Tibial artery (tissue), 4 donors: Measurements from ENCODE around the gene NR2F1-AS1.
"Not testable (repeated sequence)": the region's sequence is repeated elsewhere in the genome, so short reads cannot be mapped to it uniquely, and the experiment has no call there.

Experiments used
- DNase-seq, 2 donors: peaks; one replicate each; pipeline ENCODE4 v3.0.0-alpha.2; 2019
- H3K27ac ChIP-seq, 2 donors: fragments of 200-600 bp; sonication (generic) in 1 of 2; 1 replicate in 1 of 2; 2 replicates in 1 of 2; pipeline ENCODE4 v1.5.1; 2018 to 2019; ENCODE audit warnings: mild to moderate bottlenecking in 1 of 2
- H3K27me3 ChIP-seq, 2 donors: fragments of 200-600 bp; sonication (generic) in 1 of 2; one replicate each; pipeline versions ENCODE4 v1.5.1 to v1.6.0; 2016 to 2019
- H3K36me3 ChIP-seq, 3 donors: fragments of 200-600 bp; sonication (generic) in 2 of 3; one replicate each; pipeline ENCODE4 v1.5.1; 2016 to 2019; ENCODE audit warnings: mild to moderate bottlenecking in 2 of 3
- H3K4me1 ChIP-seq, 4 donors: fragments of 200-600 bp; sonication (generic) in 2 of 4; 1 replicate in 3 of 4; 2 replicates in 1 of 4; pipeline ENCODE4 v1.5.1; 2016 to 2019
- H3K4me3 ChIP-seq, 2 donors: fragments of 200-600 bp; sonication (generic) in 1 of 2; 1 replicate in 1 of 2; 2 replicates in 1 of 2; pipeline ENCODE4 v1.5.1; 2018 to 2019; ENCODE audit warnings: mild to moderate bottlenecking in 2 of 2
- H3K9me3 ChIP-seq, 3 donors: fragments of 200-600 bp; sonication (generic) in 1 of 3; one replicate each; pipeline ENCODE4 v1.5.1; 2016 to 2019
- CTCF ChIP-seq, 2 experiments: fragments of 200-600 bp in 1 of 2; fragments of 450-650 bp in 1 of 2; IDR thresholded peaks; one replicate each; pipeline ENCODE4 v1.5.1; 2017 to 2019; ENCODE audit warnings: antibody characterized with exemption in 2 of 2, mild to moderate bottlenecking in 1 of 2, moderate library complexity in 1 of 2
- intact Hi-C: fragments of 100-400 bp; cut with DNase I; formaldehyde crosslinking; loops from one replicate; pipeline ENCODE4 v1.15.0; 2023; ENCODE audit warnings: low total_unique reads

The NR2F1-AS1 gene

GRCh38 chr5:93395010-93395409, 186.0 kb downstream of the NR2F1-AS1 start:
- no peak for DNase-seq

GRCh38 chr5:93394301-93394700, 186.7 kb downstream of the NR2F1-AS1 start:
- Histone ChIP-seq H3K27me3 (no peaks in the 10 kb centered on the region), H3K27ac (no peak overlapping the region), H3K4me1 (no peaks in the 10 kb centered on the region), H3K9me3 (no peaks in the 10 kb centered on the region), H3K4me3 (no peak overlapping the region), H3K36me3 (no peaks in the 10 kb centered on the region)
- no peak for TF ChIP-seq CTCF (IDR thresholded peaks at IDR 0.05)
- no peak for DNase-seq
- intact Hi-C loops = no loop called here

More at GRCh38 chr5:93395010-93395409, 186.0 kb downstream of the NR2F1-AS1 start:
- intact Hi-C loops = no loop called here
- Histone ChIP-seq H3K9me3 (no peaks in the 10 kb centered on the region), H3K27ac (no peak overlapping the region), H3K27me3 (no peaks in the 10 kb centered on the region), H3K4me3 (no peak overlapping the region), H3K4me1 (no peaks in the 10 kb centered on the region), H3K36me3 (no peaks in the 10 kb centered on the region)
- TF ChIP-seq CTCF (IDR thresholded peaks at IDR 0.05) = no peak

- intact Hi-C loops, H3K27me3 ChIP-seq, H3K27ac ChIP-seq, H3K9me3 ChIP-seq, DNase-seq, H3K4me1 ChIP-seq, H3K4me3 ChIP-seq, H3K36me3 ChIP-seq: not testable (repeated sequence)
These were observed 189.8 kb downstream of the NR2F1-AS1 start for GRCh38 chr5:93391169-93391568.

- no peaks in the 10 kb centered on the region for H3K9me3 ChIP-seq
- no peaks in the 10 kb centered on the region for H3K27me3 ChIP-seq
- H3K36me3 ChIP-seq = no peaks in the 10 kb centered on the region
- H3K4me3 ChIP-seq = no peak overlapping the region
- DNase-seq = no peak
- H3K27ac ChIP-seq = no peak overlapping the region
- TF ChIP-seq CTCF (IDR thresholded peaks at IDR 0.05) = no peak
- H3K4me1 ChIP-seq = no peaks in the 10 kb centered on the region
- intact Hi-C loops = no loop called here
These were observed 195.4 kb downstream of the NR2F1-AS1 start for GRCh38 chr5:93385655-93386054.

- intact Hi-C loops = no loop called here
- no peaks in the 10 kb centered on the region for H3K4me1 ChIP-seq
- no peak for DNase-seq
- TF ChIP-seq CTCF (IDR thresholded peaks at IDR 0.05) = no peak
- no peak overlapping the region for H3K4me3 ChIP-seq
- no peaks in the 10 kb centered on the region for H3K36me3 ChIP-seq
- no peaks in the 10 kb centered on the region for H3K9me3 ChIP-seq
- no peaks in the 10 kb centered on the region for H3K27me3 ChIP-seq
- no peak overlapping the region for H3K27ac ChIP-seq
These were observed 196.0 kb downstream of the NR2F1-AS1 start for GRCh38 chr5:93384995-93385394.

- intact Hi-C loops = no loop called here
- no peak for DNase-seq
- Histone ChIP-seq H3K27me3 (no peaks in the 10 kb centered on the region), H3K4me1 (no peaks in the 10 kb centered on the region), H3K4me3 (no peak overlapping the region), H3K36me3 (no peaks in the 10 kb centered on the region), H3K27ac (no peak overlapping the region), H3K9me3 (no peaks in the 10 kb centered on the region)
- TF ChIP-seq CTCF (IDR thresholded peaks at IDR 0.05) = no peak
These were observed 197.0 kb downstream of the NR2F1-AS1 start for GRCh38 chr5:93384026-93384425.
